Peyer's patch (tissue), 4 donors: ENCODE data around the gene EME2. TPM values are rescaled to one million over a fixed set of nuclear protein-coding genes. Genes with fewer than 3 reads are reported as not detected.

Experiments used
- DNase-seq, 3 donors: peaks; one replicate each; pipeline ENCODE4 v3.0.0-alpha.2; 2017 to 2019
- H3K27ac ChIP-seq, 4 donors: fragments of 200-600 bp; sonication (generic); one replicate each; pipeline ENCODE4 v1.5.1; 2016 to 2019
- H3K27me3 ChIP-seq, 2 donors: fragments of 200-600 bp; sonication (generic); one replicate each; pipeline ENCODE4 v1.5.1; 2019
- H3K36me3 ChIP-seq, 3 donors: fragments of 200-600 bp; sonication (generic); one replicate each; pipeline ENCODE4 v1.5.1; 2016 to 2019
- H3K4me1 ChIP-seq, 4 donors: fragments of 200-600 bp; sonication (generic); one replicate each; pipeline ENCODE4 v1.5.1; 2016 to 2019
- H3K4me3 ChIP-seq, 4 donors: fragments of 200-600 bp; sonication (generic); 1 replicate in 3 of 4; 2 replicates in 1 of 4; pipeline ENCODE4 v1.5.1; 2016 to 2019; ENCODE audit warnings: mild to moderate bottlenecking in 1 of 4
- H3K9me3 ChIP-seq, 4 donors: fragments of 200-600 bp; sonication (generic); one replicate each; pipeline ENCODE4 v1.5.1; 2016 to 2019; ENCODE audit warnings: mild to moderate bottlenecking in 1 of 4
- POLR2A ChIP-seq, 2 donors: fragments of 450-650 bp; IDR thresholded peaks; one replicate each; pipeline ENCODE4 v1.5.1; 2017; ENCODE audit warnings: antibody characterized with exemption in 2 of 2, mild to moderate bottlenecking in 2 of 2, moderate library complexity in 2 of 2
- total RNA-seq, 4 donors: library from RNA; depleted of rRNA; stranded (reverse); fragments of >200 nt; gene quantifications; one replicate each; pipeline ENCODE4 v1.1.0, GENCODE V29; 2016
- TF ChIP-seq, protein P1 (sequence below), 6 experiments: fragments of 450-650 bp in 4 of 6; fragments of 200-600 bp in 2 of 6; sonication (generic) in 1 of 6; IDR thresholded peaks; one replicate each; pipeline ENCODE4 v1.5.1; 2017 to 2019; ENCODE audit warnings: antibody characterized with exemption in 6 of 6, mild to moderate bottlenecking in 3 of 6, moderate library complexity in 1 of 6

The EME2 gene
- total RNA-seq, 4 donors from 2014 or later: 54.6 to 99.9 (median 67.0) TPM

DNA sequence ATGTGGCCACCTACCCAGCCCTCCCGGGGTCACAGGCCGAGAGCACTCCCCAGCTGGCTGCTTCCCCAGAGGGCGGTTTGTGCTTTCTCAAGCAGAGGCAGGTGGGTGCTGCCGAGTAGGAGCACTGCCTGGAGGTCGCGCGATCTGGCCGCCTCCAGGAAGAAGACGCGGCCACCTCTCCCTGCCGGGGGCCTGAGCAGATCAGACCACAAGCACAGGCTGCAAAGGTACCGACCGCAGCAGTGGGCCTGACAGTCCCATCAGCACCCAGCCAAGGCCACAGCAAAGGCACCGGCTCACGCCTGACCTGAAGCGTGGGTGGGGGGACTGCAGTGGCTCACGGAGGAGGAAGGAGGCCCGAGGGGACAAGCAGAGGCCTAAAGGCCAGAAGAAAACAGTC is 36.1 kb downstream of the EME2 start:
- H3K4me1 ChIP-seq: no peaks in the 10 kb centered on the region
- DNase-seq: no peak
- H3K36me3 ChIP-seq: peaks cover 0 to 46% (median 0%) of the 10 kb centered on the region in 3 donors
- no peak for TF ChIP-seq POLR2A (IDR thresholded peaks at IDR 0.05)
- TF ChIP-seq, protein P1, sequence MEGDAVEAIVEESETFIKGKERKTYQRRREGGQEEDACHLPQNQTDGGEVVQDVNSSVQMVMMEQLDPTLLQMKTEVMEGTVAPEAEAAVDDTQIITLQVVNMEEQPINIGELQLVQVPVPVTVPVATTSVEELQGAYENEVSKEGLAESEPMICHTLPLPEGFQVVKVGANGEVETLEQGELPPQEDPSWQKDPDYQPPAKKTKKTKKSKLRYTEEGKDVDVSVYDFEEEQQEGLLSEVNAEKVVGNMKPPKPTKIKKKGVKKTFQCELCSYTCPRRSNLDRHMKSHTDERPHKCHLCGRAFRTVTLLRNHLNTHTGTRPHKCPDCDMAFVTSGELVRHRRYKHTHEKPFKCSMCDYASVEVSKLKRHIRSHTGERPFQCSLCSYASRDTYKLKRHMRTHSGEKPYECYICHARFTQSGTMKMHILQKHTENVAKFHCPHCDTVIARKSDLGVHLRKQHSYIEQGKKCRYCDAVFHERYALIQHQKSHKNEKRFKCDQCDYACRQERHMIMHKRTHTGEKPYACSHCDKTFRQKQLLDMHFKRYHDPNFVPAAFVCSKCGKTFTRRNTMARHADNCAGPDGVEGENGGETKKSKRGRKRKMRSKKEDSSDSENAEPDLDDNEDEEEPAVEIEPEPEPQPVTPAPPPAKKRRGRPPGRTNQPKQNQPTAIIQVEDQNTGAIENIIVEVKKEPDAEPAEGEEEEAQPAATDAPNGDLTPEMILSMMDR (IDR thresholded peaks at IDR 0.05): no peak
- no peaks in the 10 kb centered on the region for H3K27me3 ChIP-seq
- no peak overlapping the region for H3K27ac ChIP-seq
- H3K9me3 ChIP-seq: no peaks in the 10 kb centered on the region
- no peak overlapping the region for H3K4me3 ChIP-seq

DNA sequence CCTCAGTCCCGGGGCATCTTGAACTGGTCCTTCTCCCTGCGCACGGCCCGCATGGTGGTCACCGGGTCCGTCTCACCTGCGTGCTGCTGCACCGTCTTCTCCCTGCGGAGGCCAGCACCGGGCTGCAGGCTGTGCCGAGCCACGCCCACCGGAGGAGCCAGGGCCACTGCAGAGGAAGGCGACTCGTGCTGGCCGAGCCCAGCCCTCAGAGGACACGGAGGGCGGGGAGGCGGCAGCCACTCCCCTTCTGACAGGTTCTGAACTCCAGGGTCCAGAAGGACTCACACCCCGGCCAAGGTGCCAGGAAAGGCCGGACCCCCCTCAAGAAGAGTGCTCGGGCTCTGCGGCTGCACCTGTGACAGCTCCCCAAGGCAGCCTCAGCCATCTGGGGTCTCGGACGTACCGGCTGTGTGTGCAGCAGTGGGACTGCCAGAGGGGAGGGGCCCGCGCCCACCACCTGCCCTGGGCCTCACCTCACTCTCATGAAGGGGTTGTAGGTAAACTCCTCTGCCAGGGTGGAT is 36.7 kb downstream of the EME2 start:
- Histone ChIP-seq H3K27me3 (no peaks in the 10 kb centered on the region), H3K4me1 (no peaks in the 10 kb centered on the region), H3K4me3 (no peak overlapping the region), H3K9me3 (no peaks in the 10 kb centered on the region), H3K36me3 (peaks cover 0 to 46% (median 0%) of the 10 kb centered on the region in 3 donors), H3K27ac (no peak overlapping the region)
- DNase-seq: peak in 1 of 3 donors; percentile 65
- no peak for TF ChIP-seq POLR2A (IDR thresholded peaks at IDR 0.05)
- TF ChIP-seq, protein P1 (IDR thresholded peaks at IDR 0.05): no peak

DNA sequence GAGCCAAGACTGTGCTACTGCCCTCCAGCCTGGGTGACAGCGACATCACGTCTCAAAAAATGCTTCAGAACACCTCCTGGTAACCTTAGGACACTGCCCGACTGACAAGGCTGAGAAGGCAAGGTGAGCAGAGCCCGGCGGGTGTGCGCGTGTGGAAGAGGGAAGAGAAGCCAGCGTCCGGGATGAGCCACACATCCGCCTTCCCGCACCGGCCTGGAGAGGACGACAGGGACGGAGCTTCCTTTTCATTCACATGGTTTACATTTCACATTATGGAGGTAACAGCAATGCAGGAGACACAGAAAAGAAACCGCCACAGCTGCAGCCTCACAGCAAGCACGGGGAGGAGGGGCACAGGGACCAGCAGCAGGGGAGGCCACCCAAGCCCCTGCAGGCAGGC is 37.5 kb downstream of the EME2 start:
- Histone ChIP-seq H3K36me3 (peaks cover 0 to 46% (median 0%) of the 10 kb centered on the region in 3 donors), H3K9me3 (no peaks in the 10 kb centered on the region), H3K4me3 (no peak overlapping the region), H3K27me3 (no peaks in the 10 kb centered on the region), H3K4me1 (no peaks in the 10 kb centered on the region), H3K27ac (no peak overlapping the region)
- no peak for DNase-seq
- TF ChIP-seq POLR2A (IDR thresholded peaks at IDR 0.05): no peak
- TF ChIP-seq, protein P1 (IDR thresholded peaks at IDR 0.05): no peak

DNA sequence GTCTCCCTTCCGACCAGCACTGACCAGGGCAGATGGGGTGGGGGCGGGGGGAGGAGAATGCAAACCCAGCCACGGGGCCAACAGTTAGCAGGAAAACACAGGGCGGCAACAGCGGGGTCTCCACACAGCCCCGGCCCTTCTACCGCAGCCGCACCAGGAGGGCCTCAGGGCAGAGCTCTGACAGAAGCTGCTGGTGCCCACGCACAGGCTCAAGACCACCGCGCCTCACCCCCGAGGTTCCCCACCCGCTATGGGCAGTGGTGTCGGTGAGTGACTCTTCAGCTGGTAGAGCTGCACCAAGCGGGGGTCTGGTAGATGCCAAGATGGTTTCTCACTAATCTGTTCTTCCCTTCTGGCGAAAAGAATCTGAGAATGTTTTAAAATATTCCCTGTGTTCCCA is 37.9 kb downstream of the EME2 start:
- Histone ChIP-seq H3K4me3 (no peak overlapping the region), H3K36me3 (peaks cover 0 to 48% (median 0%) of the 10 kb centered on the region in 3 donors), H3K27me3 (no peaks in the 10 kb centered on the region), H3K9me3 (no peaks in the 10 kb centered on the region), H3K27ac (no peak overlapping the region), H3K4me1 (no peaks in the 10 kb centered on the region)
- no peak for DNase-seq
- TF ChIP-seq, protein P1 (IDR thresholded peaks at IDR 0.05): no peak
- TF ChIP-seq POLR2A (IDR thresholded peaks at IDR 0.05): no peak

DNA sequence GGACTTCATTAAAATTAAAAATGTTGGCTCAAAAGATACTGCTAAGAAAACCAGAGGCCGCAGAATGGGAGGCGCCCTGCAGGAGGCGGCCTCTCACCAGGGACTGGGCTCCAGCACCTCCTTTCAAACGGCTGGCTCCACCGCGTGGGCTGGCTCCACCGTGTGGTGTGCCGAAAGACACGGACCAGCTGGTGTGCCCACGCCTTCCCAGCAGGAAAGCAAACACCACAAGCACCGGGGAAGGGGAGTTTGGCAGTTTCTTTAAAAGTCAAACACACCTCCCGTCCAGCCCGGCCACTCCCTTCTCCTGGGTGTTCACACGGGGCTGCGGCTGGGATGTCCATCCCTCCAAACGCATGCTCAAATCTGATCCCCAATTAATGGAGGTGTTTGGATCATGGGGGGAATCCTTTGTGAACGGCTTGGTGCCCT is 40.1 kb downstream of the EME2 start:
- H3K9me3 ChIP-seq: no peaks in the 10 kb centered on the region
- no peak overlapping the region for H3K4me3 ChIP-seq
- TF ChIP-seq, protein P1 (IDR thresholded peaks at IDR 0.05): peak in 4 of 6 experiments; percentile 41 to 72 (median 66)
- TF ChIP-seq POLR2A (IDR thresholded peaks at IDR 0.05): no peak
- H3K27ac ChIP-seq: peak overlapping the region in 1 of 4 donors; percentile 39
- no peaks in the 10 kb centered on the region for H3K4me1 ChIP-seq
- peak; percentile 36 to 81 (median 80) for DNase-seq
- H3K36me3 ChIP-seq: peaks cover 0 to 51% (median 4%) of the 10 kb centered on the region in 3 donors
- H3K27me3 ChIP-seq: no peaks in the 10 kb centered on the region
